CD14-positive monocyte (primary cell): ENCODE measurements around the gene LYZL1. TPM values are rescaled to one million over a fixed set of nuclear protein-coding genes. Genes with fewer than 3 reads are reported as not detected.

ENCODE experiments used
- DNase-seq, 3 donors: peaks; one replicate each; pipeline ENCODE4 v3.0.0-alpha.2; 2011 to 2022
- H2AFZ ChIP-seq: 2 replicates; pipeline ENCODE4 v1.6.0; 2012; ENCODE audit warnings: mild to moderate bottlenecking, low read depth, low read length, inconsistent platforms; ENCODE audit not compliant: insufficient read depth, poor library complexity, severe bottlenecking
- H3K27ac ChIP-seq, 2 donors: 1 replicate in 1 of 2; 2 replicates in 1 of 2; pipeline ENCODE4 v1.5.1; 2012 to 2013; ENCODE audit warnings: low read length in 2 of 2, control low read depth in 1 of 2, inconsistent platforms in 1 of 2, low read depth in 1 of 2, mild to moderate bottlenecking in 1 of 2
- H3K27me3 ChIP-seq, 2 donors: one replicate each; pipeline versions ENCODE4 v1.6.0 to v1.6.1; 2011 to 2013; ENCODE audit warnings: low read length in 2 of 2; ENCODE audit not compliant: control insufficient read depth in 2 of 2, insufficient read depth in 2 of 2
- H3K36me3 ChIP-seq, 2 donors: replicated peaks in 1 of 2; 1 replicate in 1 of 2; 2 replicates in 1 of 2; pipeline versions ENCODE4 v1.5.1 to v1.6.1; 2012 to 2013; ENCODE audit warnings: low read length in 2 of 2, control low read depth in 1 of 2, inconsistent platforms in 1 of 2, mild to moderate bottlenecking in 1 of 2; ENCODE audit not compliant: insufficient read depth in 2 of 2, control insufficient read depth in 1 of 2
- H3K4me1 ChIP-seq, 2 donors: 1 replicate in 1 of 2; 2 replicates in 1 of 2; pipeline versions ENCODE4 v1.5.1 to v1.6.1; 2012 to 2013; ENCODE audit warnings: low read length in 2 of 2, control low read depth in 1 of 2, inconsistent platforms in 1 of 2, mild to moderate bottlenecking in 1 of 2, moderate library complexity in 1 of 2; ENCODE audit not compliant: insufficient read depth in 2 of 2, control insufficient read depth in 1 of 2
- H3K4me2 ChIP-seq: replicated peaks from 2 replicates; pipeline ENCODE3; 2012; ENCODE audit warnings: low read length, moderate library complexity, mild to moderate bottlenecking; ENCODE audit not compliant: poor library complexity, severe bottlenecking; ENCODE audit errors: extremely low read depth
- H3K4me3 ChIP-seq, 3 experiments: fragments of 200-600 bp in 1 of 3; sonication (generic) in 1 of 3; replicated peaks in 1 of 3; 1 replicate in 2 of 3; 2 replicates in 1 of 3; pipeline ENCODE4 v1.5.1; 2011 to 2013; ENCODE audit warnings: low read length in 3 of 3, mild to moderate bottlenecking in 3 of 3, control low read depth in 2 of 3, low read depth in 2 of 3, inconsistent platforms in 1 of 3, moderate library complexity in 1 of 3
- H3K79me2 ChIP-seq: 2 replicates; pipeline ENCODE4 v1.6.0; 2012; ENCODE audit warnings: mild to moderate bottlenecking, control low read depth, inconsistent platforms, low read length, moderate library complexity; ENCODE audit not compliant: insufficient read depth
- H3K9ac ChIP-seq: 2 replicates; pipeline ENCODE4 v1.6.0; 2017; ENCODE audit warnings: low read length, mild to moderate bottlenecking; ENCODE audit not compliant: insufficient read depth, poor library complexity, severe bottlenecking
- H3K9me3 ChIP-seq, 2 donors: replicated peaks in 1 of 2; 1 replicate in 1 of 2; 2 replicates in 1 of 2; pipeline versions ENCODE4 v1.5.1 to v1.6.1; 2012 to 2013; ENCODE audit warnings: low read length in 2 of 2, control low read depth in 1 of 2; ENCODE audit not compliant: control insufficient read depth in 1 of 2, insufficient read depth in 1 of 2
- H4K20me1 ChIP-seq: 2 replicates; pipeline ENCODE4 v1.6.0; 2012; ENCODE audit warnings: mild to moderate bottlenecking, low read length, control low read depth, moderate library complexity; ENCODE audit not compliant: insufficient read depth
- H3K27ac Mint-ChIP-seq, 7 donors: one replicate each; pipeline ENCODE4 v1.8.0; 2020; ENCODE audit warnings: mild to moderate bottlenecking in 7 of 7, mixed read lengths in 7 of 7, moderate library complexity in 6 of 7, inconsistent platforms in 2 of 7
- H3K27me3 Mint-ChIP-seq, 3 donors: one replicate each; pipeline ENCODE4 v1.8.0; 2021 to 2022; ENCODE audit warnings: low read depth in 3 of 3, mild to moderate bottlenecking in 3 of 3, mixed read lengths in 3 of 3, moderate library complexity in 3 of 3, inconsistent platforms in 1 of 3
- H3K36me3 Mint-ChIP-seq, 2 donors: one replicate each; pipeline ENCODE4 v1.8.0; 2020; ENCODE audit warnings: mixed read lengths in 2 of 2, inconsistent platforms in 1 of 2, mild to moderate bottlenecking in 1 of 2
- H3K4me1 Mint-ChIP-seq: one replicate; pipeline ENCODE4 v1.8.0; 2020; ENCODE audit warnings: mild to moderate bottlenecking, mixed read lengths
- H3K4me3 Mint-ChIP-seq, 2 donors: one replicate each; pipeline ENCODE4 v1.8.0; 2020; ENCODE audit warnings: mild to moderate bottlenecking in 2 of 2, mixed read lengths in 2 of 2, moderate library complexity in 1 of 2
- H3K9me3 Mint-ChIP-seq, 7 donors: one replicate each; pipeline ENCODE4 v1.8.0; 2020 to 2022; ENCODE audit warnings: mixed read lengths in 7 of 7, mild to moderate bottlenecking in 6 of 7, moderate library complexity in 6 of 7, inconsistent platforms in 2 of 7
- WGBS: methylation state at CpG from one replicate; pipeline ENCODE4 v1.1.5; 2013; ENCODE audit warnings: missing lambda C conversion rate; ENCODE audit not compliant: insufficient coverage; 5-methylcytosine and 5-hydroxymethylcytosine counted together
- intact Hi-C, 2 donors: fragments of 100-400 bp; cut with micrococcal nuclease; formaldehyde crosslinking; loops; one replicate each; pipeline versions ENCODE4 v1.15.0 to v1.15.1; 2023
- polyA plus RNA-seq, 3 donors: library from polyadenylated mRNA; depleted of rRNA in 1 of 3; unstranded in 2 of 3; stranded (reverse) in 1 of 3; fragments of 300-500 nt in 2 of 3; fragments of >200 nt in 1 of 3; fragmentation: Illumina TruSeq in 2 of 3; gene quantifications; 1 replicate in 2 of 3; 2 replicates in 1 of 3; pipeline ENCODE4 v1.2.3, GENCODE V29; 2012 to 2021
- TF ChIP-seq, protein P1 (sequence below): fragments of 200-600 bp; IDR thresholded peaks from one replicate; pipeline ENCODE4 v1.8.0; 2022; ENCODE audit warnings: antibody characterized with exemption, mild to moderate bottlenecking

Gene LYZL1
- polyA plus RNA-seq, 3 donors: not detected

DNA sequence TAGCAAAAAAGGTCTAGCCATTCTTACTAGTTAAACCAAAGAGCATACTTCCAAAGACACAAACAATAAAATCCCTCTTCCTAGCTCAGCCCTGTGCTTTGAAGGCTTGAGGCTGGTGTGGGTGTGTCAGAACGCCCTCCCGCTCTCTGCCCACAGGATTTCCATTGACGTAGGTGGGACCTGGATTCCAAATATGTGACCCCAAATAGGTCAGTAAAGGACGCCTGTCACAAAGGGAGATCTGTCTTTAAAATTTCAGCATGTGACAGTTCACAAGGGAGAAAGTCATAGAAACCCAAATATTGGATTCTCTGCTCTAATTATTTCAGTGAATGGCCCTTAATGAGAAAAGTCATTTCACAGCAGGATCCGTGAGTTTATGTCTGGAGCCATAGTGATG lies 39.9 kb upstream of the LYZL1 start:
- no peak overlapping the region for H3K4me2 ChIP-seq
- H3K9me3 Mint-ChIP-seq: peaks cover 0 to 4% (median 0%) of the 10 kb centered on the region in 7 donors
- no peak for DNase-seq
- H3K79me2 ChIP-seq: no peaks in the 10 kb centered on the region
- no peaks in the 10 kb centered on the region for H4K20me1 ChIP-seq
- no peak overlapping the region for H3K9ac ChIP-seq
- no peak overlapping the region for H3K4me3 ChIP-seq
- no peaks in the 10 kb centered on the region for H3K4me1 Mint-ChIP-seq
- H3K4me3 Mint-ChIP-seq: no peak overlapping the region
- H3K27ac ChIP-seq: no peak overlapping the region
- no peak overlapping the region for H3K27ac Mint-ChIP-seq
- H3K4me1 ChIP-seq: no peaks in the 10 kb centered on the region
- no peak overlapping the region for H2AFZ ChIP-seq
- TF ChIP-seq, protein P1, sequence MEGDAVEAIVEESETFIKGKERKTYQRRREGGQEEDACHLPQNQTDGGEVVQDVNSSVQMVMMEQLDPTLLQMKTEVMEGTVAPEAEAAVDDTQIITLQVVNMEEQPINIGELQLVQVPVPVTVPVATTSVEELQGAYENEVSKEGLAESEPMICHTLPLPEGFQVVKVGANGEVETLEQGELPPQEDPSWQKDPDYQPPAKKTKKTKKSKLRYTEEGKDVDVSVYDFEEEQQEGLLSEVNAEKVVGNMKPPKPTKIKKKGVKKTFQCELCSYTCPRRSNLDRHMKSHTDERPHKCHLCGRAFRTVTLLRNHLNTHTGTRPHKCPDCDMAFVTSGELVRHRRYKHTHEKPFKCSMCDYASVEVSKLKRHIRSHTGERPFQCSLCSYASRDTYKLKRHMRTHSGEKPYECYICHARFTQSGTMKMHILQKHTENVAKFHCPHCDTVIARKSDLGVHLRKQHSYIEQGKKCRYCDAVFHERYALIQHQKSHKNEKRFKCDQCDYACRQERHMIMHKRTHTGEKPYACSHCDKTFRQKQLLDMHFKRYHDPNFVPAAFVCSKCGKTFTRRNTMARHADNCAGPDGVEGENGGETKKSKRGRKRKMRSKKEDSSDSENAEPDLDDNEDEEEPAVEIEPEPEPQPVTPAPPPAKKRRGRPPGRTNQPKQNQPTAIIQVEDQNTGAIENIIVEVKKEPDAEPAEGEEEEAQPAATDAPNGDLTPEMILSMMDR: no peak
- intact Hi-C loops: no loop called here
- peaks cover 0 to 3% of the 10 kb centered on the region in 2 donors for H3K27me3 ChIP-seq
- H3K36me3 ChIP-seq: no peaks in the 10 kb centered on the region
- no peaks in the 10 kb centered on the region for H3K36me3 Mint-ChIP-seq
- WGBS: 93% methylated on average over 4 of the region's 5 CpGs
- H3K27me3 Mint-ChIP-seq: peaks cover 12 to 25% (median 24%) of the 10 kb centered on the region in 3 donors
- no peaks in the 10 kb centered on the region for H3K9me3 ChIP-seq

DNA sequence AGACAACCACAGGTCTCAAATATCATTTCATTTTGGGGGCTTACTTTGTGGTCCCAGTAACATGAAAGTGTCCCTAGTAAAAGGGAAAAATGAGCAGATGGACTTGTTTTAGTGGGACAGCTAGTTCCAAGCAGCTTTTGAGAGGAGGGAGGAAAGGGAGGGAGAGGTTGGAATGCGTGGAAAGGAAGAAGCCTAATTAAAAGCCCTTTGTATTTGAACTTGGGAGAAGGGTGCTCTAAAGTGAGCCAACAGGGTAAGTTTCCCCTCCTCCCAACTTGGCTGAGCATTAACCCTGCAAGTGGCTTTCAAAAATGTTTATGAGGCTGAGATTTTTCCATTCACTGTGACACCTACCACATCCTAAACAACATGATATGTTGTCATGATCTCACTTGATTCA lies 38.8 kb upstream of the LYZL1 start:
- intact Hi-C loops: no loop called here
- TF ChIP-seq, protein P1: no peak
- H3K4me3 ChIP-seq: no peak overlapping the region

More for the DNA sequence above, 38.8 kb upstream of the LYZL1 start:
- Histone ChIP-seq H3K27me3 (peaks cover 0 to 3% of the 10 kb centered on the region in 2 donors), H3K9ac (no peak overlapping the region), H3K4me2 (no peak overlapping the region), H3K27ac (no peak overlapping the region), H3K4me1 (no peaks in the 10 kb centered on the region), H2AFZ (no peak overlapping the region), H4K20me1 (no peaks in the 10 kb centered on the region), H3K36me3 (no peaks in the 10 kb centered on the region), H3K9me3 (no peaks in the 10 kb centered on the region), H3K79me2 (no peaks in the 10 kb centered on the region)
- no CpG with 5 or more reads among the region's 1 CpG for WGBS
- Mint-ChIP-seq H3K4me1 (no peaks in the 10 kb centered on the region), H3K4me3 (no peak overlapping the region), H3K27ac (peak overlapping the region in 1 of 7 donors; percentile 27), H3K36me3 (no peaks in the 10 kb centered on the region), H3K9me3 (peaks cover 0 to 4% (median 0%) of the 10 kb centered on the region in 7 donors), H3K27me3 (peaks cover 14 to 29% (median 27%) of the 10 kb centered on the region in 3 donors)
- DNase-seq: no peak
